ENCODE results near the gene C4orf54. TPM values are rescaled to one million over a fixed set of nuclear protein-coding genes. Genes with fewer than 3 reads are reported as not detected.

C4orf54 gene
- total RNA-seq, 2 donors from 2014 or later = 0.32 to 0.62 TPM

- H3K4me3 ChIP-seq = no peak overlapping the region
- 19% methylated on average over 4 of the region's 4 CpGs for WGBS
- no peaks in the 10 kb centered on the region for H3K9me3 ChIP-seq
- H3K27ac ChIP-seq = no peak overlapping the region
- TF ChIP-seq CTCF (IDR thresholded peaks at IDR 0.05) (peak in 1 of 4 experiments; percentile 15), POLR2A (IDR thresholded peaks at IDR 0.05) (no peak)
- intact Hi-C loops (cut with DNase I) = no loop called here
- H3K27me3 ChIP-seq (replicated peaks; ENCODE audit: insufficient read depth) = no peaks in the 10 kb centered on the region
- DNase-seq (ENCODE audit: low spot score) = no peak
- no peaks in the 10 kb centered on the region for H3K36me3 ChIP-seq
- no peaks in the 10 kb centered on the region for H3K4me1 ChIP-seq (replicated peaks)
These were observed 21.6 kb upstream of the C4orf54 start for GRCh38 chr4:99679204-99679603.

- no peak for TF ChIP-seq CTCF (IDR thresholded peaks at IDR 0.05)
- TF ChIP-seq POLR2A (IDR thresholded peaks at IDR 0.05) = no peak
- TF ChIP-seq POLR2AphosphoS5 (IDR thresholded peaks at IDR 0.05) = no peak
- Histone ChIP-seq H3K27ac (no peak overlapping the region), H3K4me1 (replicated peaks) (no peaks in the 10 kb centered on the region), H3K4me3 (no peak overlapping the region), H3K27me3 (replicated peaks; ENCODE audit: insufficient read depth) (no peaks in the 10 kb centered on the region), H3K9me3 (no peaks in the 10 kb centered on the region), H3K36me3 (no peaks in the 10 kb centered on the region)
- DNase-seq (ENCODE audit: low spot score) = no peak
- intact Hi-C loops (cut with DNase I) = no loop called here
- 76% methylated on average over 1 of the region's 1 CpG for WGBS
These were observed 19.5 kb upstream of the C4orf54 start for GRCh38 chr4:99677161-99677560.

GRCh38 chr4:99670409-99671073, 12.9 kb upstream of the C4orf54 start:
- Histone ChIP-seq H3K4me3 (no peak overlapping the region), H3K27me3 (replicated peaks; ENCODE audit: insufficient read depth) (no peaks in the 10 kb centered on the region), H3K4me1 (replicated peaks) (no peaks in the 10 kb centered on the region), H3K36me3 (no peaks in the 10 kb centered on the region), H3K27ac (no peak overlapping the region), H3K9me3 (no peaks in the 10 kb centered on the region)
- DNase-seq (ENCODE audit: low spot score) = no peak
- intact Hi-C loops (cut with DNase I) = loop anchor here (5.0 kb wide), 1 partner anchor 52 kb away; no protein-coding TSS in a partner anchor
- TF ChIP-seq POLR2A (IDR thresholded peaks at IDR 0.05) (no peak), POLR2AphosphoS5 (IDR thresholded peaks at IDR 0.05) (no peak), CTCF (IDR thresholded peaks at IDR 0.05) (no peak)
- 64% methylated on average over 5 of the region's 5 CpGs for WGBS

GRCh38 chr4:99669084-99669483, 11.5 kb upstream of the C4orf54 start:
- no peak for TF ChIP-seq CTCF (IDR thresholded peaks at IDR 0.05)
- TF ChIP-seq POLR2A (IDR thresholded peaks at IDR 0.05) = no peak
- TF ChIP-seq POLR2AphosphoS5 (IDR thresholded peaks at IDR 0.05) = no peak
- Histone ChIP-seq H3K36me3 (no peaks in the 10 kb centered on the region), H3K4me3 (no peak overlapping the region), H3K9me3 (no peaks in the 10 kb centered on the region), H3K27ac (no peak overlapping the region), H3K27me3 (replicated peaks; ENCODE audit: insufficient read depth) (no peaks in the 10 kb centered on the region), H3K4me1 (replicated peaks) (no peaks in the 10 kb centered on the region)
- WGBS = 95% methylated on average over 1 of the region's 1 CpG
- intact Hi-C loops (cut with DNase I) = no loop called here
- DNase-seq (ENCODE audit: low spot score) = no peak

- no peak overlapping the region for H3K27ac ChIP-seq
These were observed 10.8 kb upstream of the C4orf54 start for GRCh38 chr4:99668472-99668871.

More at GRCh38 chr4:99668472-99668871, 10.8 kb upstream of the C4orf54 start:
- intact Hi-C loops (cut with DNase I) = no loop called here
- Histone ChIP-seq H3K4me1 (replicated peaks) (no peaks in the 10 kb centered on the region), H3K36me3 (no peaks in the 10 kb centered on the region), H3K9me3 (no peaks in the 10 kb centered on the region), H3K27me3 (replicated peaks; ENCODE audit: insufficient read depth) (no peaks in the 10 kb centered on the region), H3K4me3 (no peak overlapping the region)
- 50% methylated on average over 1 of the region's 1 CpG for WGBS
- no peak for TF ChIP-seq POLR2A (IDR thresholded peaks at IDR 0.05)
- no peak for TF ChIP-seq CTCF (IDR thresholded peaks at IDR 0.05)
- TF ChIP-seq POLR2AphosphoS5 (IDR thresholded peaks at IDR 0.05) = no peak
- no peak for DNase-seq (ENCODE audit: low spot score)

All from prostate gland (tissue), 2 donors.